ENCODE measurements around the gene CCDC137.

Gene CCDC137

GRCh38 chr17:81683584-81684441 is 17.3 kb downstream of the CCDC137 start, which contains the start of the genes ARL16 and HGS:
Gene ARL16 (minus strand): TSS chr17:81683797. CDS start chr17:81683753, 44 bp downstream.
Gene HGS (plus strand): TSS chr17:81684011. CDS start chr17:81684067, 56 bp downstream.
- H3K4me3 ChIP-seq (ENCODE audit: low read depth, low read length), result peak within 1 kb of the TSS; percentile 93
- H3K27me3 ChIP-seq (ENCODE audit: insufficient read depth, low read length), result no peaks in the 10 kb centered on the region
- H2AFZ ChIP-seq (ENCODE audit: low read length, unreplicated experiment), result peak within 1 kb of the TSS; percentile 53
- peaks cover 14% of the 10 kb centered on the region for H3K4me1 ChIP-seq (ENCODE audit: control insufficient read depth, insufficient read depth, low read length, unreplicated experiment)
- peaks cover 21% of the 10 kb centered on the region; the same call in 1 of the 2 replicates for H3K36me3 ChIP-seq (ENCODE audit: insufficient read depth, low read length)
- peaks cover 63% of the 10 kb centered on the region for H3K79me2 ChIP-seq (ENCODE audit: control insufficient read depth, insufficient read depth, low read length, unreplicated experiment)
- peak within 1 kb of the TSS; percentile 97 for H3K27ac ChIP-seq (ENCODE audit: low read depth, low read length)

DNA sequence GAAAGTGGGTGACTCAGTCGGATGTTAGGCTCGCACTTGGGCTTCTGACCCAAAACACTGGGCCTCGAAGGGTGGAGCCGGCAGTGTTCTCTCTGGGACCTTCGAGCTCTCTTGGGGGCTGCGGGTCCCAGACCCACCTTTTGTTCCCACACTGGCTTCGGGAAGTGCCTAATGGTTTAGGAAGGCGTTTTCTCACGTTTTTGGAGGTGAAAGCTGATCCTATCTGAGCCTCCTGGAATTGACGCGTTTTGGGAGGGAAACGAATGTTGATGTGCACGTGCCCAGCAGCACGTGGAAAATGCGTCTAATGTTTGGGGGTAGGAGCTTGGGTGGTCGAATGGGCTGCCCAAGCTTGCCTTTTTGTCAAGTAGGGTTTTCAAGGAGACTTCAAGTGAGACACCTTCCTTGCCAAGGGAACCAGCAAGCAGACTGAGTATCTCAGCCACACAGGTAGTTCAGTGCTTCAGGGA is 17.9 kb downstream of the CCDC137 start:
- peaks cover 21% of the 10 kb centered on the region; the same call in 1 of the 2 replicates for H3K36me3 ChIP-seq (ENCODE audit: insufficient read depth, low read length)
- no peak overlapping the region for H2AFZ ChIP-seq (ENCODE audit: low read length, unreplicated experiment)
- peaks cover 69% of the 10 kb centered on the region for H3K79me2 ChIP-seq (ENCODE audit: control insufficient read depth, insufficient read depth, low read length, unreplicated experiment)
- peak overlapping the region; percentile 93 for H3K4me3 ChIP-seq (ENCODE audit: low read depth, low read length)
- peaks cover 14% of the 10 kb centered on the region for H3K4me1 ChIP-seq (ENCODE audit: control insufficient read depth, insufficient read depth, low read length, unreplicated experiment)
- H3K27me3 ChIP-seq (ENCODE audit: insufficient read depth, low read length), result no peaks in the 10 kb centered on the region
- peak overlapping the region; percentile 97 for H3K27ac ChIP-seq (ENCODE audit: low read depth, low read length)

GRCh38 chr17:81685108-81685507 is 18.6 kb downstream of the CCDC137 start:
- Histone ChIP-seq H3K4me3 (ENCODE audit: low read depth, low read length) (peak overlapping the region; percentile 93), H3K79me2 (ENCODE audit: control insufficient read depth, insufficient read depth, low read length, unreplicated experiment) (peaks cover 72% of the 10 kb centered on the region), H3K4me1 (ENCODE audit: control insufficient read depth, insufficient read depth, low read length, unreplicated experiment) (peaks cover 14% of the 10 kb centered on the region), H3K27ac (ENCODE audit: low read depth, low read length) (peak overlapping the region; percentile 97), H3K27me3 (ENCODE audit: insufficient read depth, low read length) (no peaks in the 10 kb centered on the region), H2AFZ (ENCODE audit: low read length, unreplicated experiment) (no peak overlapping the region), H3K36me3 (ENCODE audit: insufficient read depth, low read length) (peaks cover 21% of the 10 kb centered on the region; the same call in 1 of the 2 replicates)

DNA sequence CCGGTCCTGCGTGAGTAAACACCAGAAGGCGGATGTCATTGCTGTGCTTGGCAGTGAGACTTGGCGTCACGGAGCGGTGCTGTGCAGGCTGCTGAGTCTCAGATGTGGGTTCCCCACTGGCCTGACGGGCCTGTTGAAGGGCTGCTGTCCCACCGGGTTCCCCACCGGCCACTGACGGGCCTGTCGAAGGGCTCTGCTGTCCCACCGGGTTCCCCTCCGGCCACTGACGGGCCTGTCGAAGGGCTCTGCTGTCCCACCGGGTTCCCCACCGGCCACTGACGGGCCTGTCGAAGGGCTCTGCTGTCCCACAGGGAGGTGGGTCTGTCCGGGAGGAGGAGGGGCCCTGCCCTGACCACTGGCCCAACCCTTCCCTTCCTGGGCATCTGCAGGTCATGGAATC is 20.1 kb downstream of the CCDC137 start:
- Histone ChIP-seq H3K36me3 (ENCODE audit: insufficient read depth, low read length) (peaks cover 29% of the 10 kb centered on the region; the same call in 1 of the 2 replicates), H3K27ac (ENCODE audit: low read depth, low read length) (no peak overlapping the region), H2AFZ (ENCODE audit: low read length, unreplicated experiment) (no peak overlapping the region), H3K79me2 (ENCODE audit: control insufficient read depth, insufficient read depth, low read length, unreplicated experiment) (peaks cover 79% of the 10 kb centered on the region), H3K4me3 (ENCODE audit: low read depth, low read length) (no peak overlapping the region), H3K27me3 (ENCODE audit: insufficient read depth, low read length) (no peaks in the 10 kb centered on the region), H3K4me1 (ENCODE audit: control insufficient read depth, insufficient read depth, low read length, unreplicated experiment) (peaks cover 14% of the 10 kb centered on the region)

DNA sequence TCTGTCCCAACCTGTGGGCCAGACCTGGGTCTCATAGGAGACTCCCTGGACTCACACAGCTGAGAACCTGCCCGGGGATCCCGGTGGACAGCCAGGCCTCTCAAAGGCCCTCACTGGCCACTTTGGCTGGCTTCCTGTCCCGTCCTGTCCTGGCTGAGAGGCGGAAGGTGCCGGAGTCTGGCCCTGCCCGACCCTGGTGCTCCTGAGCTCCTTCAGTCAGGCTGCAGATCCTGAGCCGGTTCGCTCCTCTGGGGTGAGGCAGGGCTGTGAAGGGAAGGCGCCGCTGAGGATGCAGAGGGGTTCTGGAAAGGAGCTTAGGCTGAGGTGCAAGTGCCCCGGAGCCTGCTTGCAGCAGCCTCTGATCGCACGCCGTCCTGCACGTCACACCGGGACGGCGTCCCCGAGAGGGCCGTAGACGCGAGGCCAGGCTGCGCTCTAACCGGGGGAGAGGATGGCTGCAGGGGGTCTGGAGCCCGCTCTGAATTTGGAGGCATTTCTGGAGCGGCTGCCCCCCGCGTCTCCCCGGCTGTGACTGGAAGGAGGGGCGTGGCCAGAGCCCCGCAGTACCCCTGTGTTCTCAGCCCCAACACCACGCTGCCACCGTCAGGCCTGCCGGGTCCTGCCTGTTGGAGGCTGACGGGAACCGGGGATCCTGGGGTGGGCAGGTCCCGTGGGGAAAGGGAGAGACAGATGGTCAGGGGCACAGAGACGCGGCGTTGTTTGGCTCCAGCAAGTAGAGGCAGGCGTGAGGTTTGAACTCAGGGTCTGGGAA is 21.4 kb downstream of the CCDC137 start:
- no peak overlapping the region for H3K4me3 ChIP-seq (ENCODE audit: low read depth, low read length)
- peaks cover 9% of the 10 kb centered on the region for H3K4me1 ChIP-seq (ENCODE audit: control insufficient read depth, insufficient read depth, low read length, unreplicated experiment)
- H2AFZ ChIP-seq (ENCODE audit: low read length, unreplicated experiment), result no peak overlapping the region
- H3K79me2 ChIP-seq (ENCODE audit: control insufficient read depth, insufficient read depth, low read length, unreplicated experiment), result peaks cover 74% of the 10 kb centered on the region
- H3K36me3 ChIP-seq (ENCODE audit: insufficient read depth, low read length), result peaks cover 36% of the 10 kb centered on the region; the same call in 1 of the 2 replicates
- no peak overlapping the region for H3K27ac ChIP-seq (ENCODE audit: low read depth, low read length)
- no peaks in the 10 kb centered on the region for H3K27me3 ChIP-seq (ENCODE audit: insufficient read depth, low read length)

DNA sequence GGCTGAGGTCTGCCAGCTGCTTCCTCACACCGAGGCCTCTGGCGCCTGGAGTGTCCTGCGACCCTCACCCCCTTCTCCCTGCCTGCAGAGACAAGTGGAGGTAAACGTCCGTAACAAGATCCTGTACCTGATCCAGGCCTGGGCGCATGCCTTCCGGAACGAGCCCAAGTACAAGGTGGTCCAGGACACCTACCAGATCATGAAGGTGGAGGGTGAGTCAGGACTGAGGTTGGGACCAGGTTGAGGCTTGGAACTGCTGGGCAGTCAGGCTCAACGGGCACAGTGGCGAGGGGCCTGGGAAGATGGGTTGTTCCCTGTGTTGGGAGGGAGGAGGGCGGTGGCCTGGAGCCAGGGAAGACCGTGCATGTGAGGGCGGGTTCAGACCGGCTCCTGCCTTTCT is 22.1 kb downstream of the CCDC137 start:
- no peak overlapping the region for H3K27ac ChIP-seq (ENCODE audit: low read depth, low read length)
- no peaks in the 10 kb centered on the region for H3K27me3 ChIP-seq (ENCODE audit: insufficient read depth, low read length)
- H2AFZ ChIP-seq (ENCODE audit: low read length, unreplicated experiment), result no peak overlapping the region
- no peak overlapping the region for H3K4me3 ChIP-seq (ENCODE audit: low read depth, low read length)
- H3K4me1 ChIP-seq (ENCODE audit: control insufficient read depth, insufficient read depth, low read length, unreplicated experiment), result peaks cover 9% of the 10 kb centered on the region
- H3K79me2 ChIP-seq (ENCODE audit: control insufficient read depth, insufficient read depth, low read length, unreplicated experiment), result peaks cover 69% of the 10 kb centered on the region
- peaks cover 36% of the 10 kb centered on the region; the same call in 1 of the 2 replicates for H3K36me3 ChIP-seq (ENCODE audit: insufficient read depth, low read length)

DNA sequence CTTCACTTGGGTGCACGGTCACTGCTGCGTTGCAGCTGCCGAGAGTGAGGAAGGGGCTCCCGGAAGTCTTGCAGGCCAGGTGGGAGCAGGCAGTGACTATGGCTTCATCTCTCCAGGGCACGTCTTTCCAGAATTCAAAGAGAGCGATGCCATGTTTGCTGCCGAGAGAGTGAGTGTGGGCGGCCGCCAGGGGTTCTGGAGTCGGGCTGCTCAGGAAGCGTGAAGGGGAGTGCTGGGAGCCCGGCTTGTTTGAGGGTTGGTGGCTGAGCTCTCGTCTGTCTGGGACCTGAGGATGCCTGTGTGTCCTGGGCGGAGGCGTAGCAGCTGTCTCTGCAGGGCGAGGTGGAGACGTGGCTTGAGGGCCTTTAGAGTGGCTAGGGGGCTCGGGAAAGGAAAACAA is 23.5 kb downstream of the CCDC137 start:
- Histone ChIP-seq H3K36me3 (ENCODE audit: insufficient read depth, low read length) (peaks cover 36% of the 10 kb centered on the region; the same call in 1 of the 2 replicates), H2AFZ (ENCODE audit: low read length, unreplicated experiment) (no peak overlapping the region), H3K4me1 (ENCODE audit: control insufficient read depth, insufficient read depth, low read length, unreplicated experiment) (peaks cover 9% of the 10 kb centered on the region), H3K4me3 (ENCODE audit: low read depth, low read length) (no peak overlapping the region), H3K27me3 (ENCODE audit: insufficient read depth, low read length) (no peaks in the 10 kb centered on the region), H3K27ac (ENCODE audit: low read depth, low read length) (no peak overlapping the region), H3K79me2 (ENCODE audit: control insufficient read depth, insufficient read depth, low read length, unreplicated experiment) (peaks cover 64% of the 10 kb centered on the region)

- H3K36me3 ChIP-seq (ENCODE audit: insufficient read depth, low read length), result peaks cover 41% of the 10 kb centered on the region; the same call in 1 of the 2 replicates
- H3K79me2 ChIP-seq (ENCODE audit: control insufficient read depth, insufficient read depth, low read length, unreplicated experiment), result peaks cover 62% of the 10 kb centered on the region
- no peaks in the 10 kb centered on the region for H3K27me3 ChIP-seq (ENCODE audit: insufficient read depth, low read length)
- peaks cover 5% of the 10 kb centered on the region for H3K4me1 ChIP-seq (ENCODE audit: control insufficient read depth, insufficient read depth, low read length, unreplicated experiment)
- H3K27ac ChIP-seq (ENCODE audit: low read depth, low read length), result no peak overlapping the region
- H3K4me3 ChIP-seq (ENCODE audit: low read depth, low read length), result no peak overlapping the region
- no peak overlapping the region for H2AFZ ChIP-seq (ENCODE audit: low read length, unreplicated experiment)
Observed at GRCh38 chr17:81690549-81690948, 24.0 kb downstream of the CCDC137 start.

DNA sequence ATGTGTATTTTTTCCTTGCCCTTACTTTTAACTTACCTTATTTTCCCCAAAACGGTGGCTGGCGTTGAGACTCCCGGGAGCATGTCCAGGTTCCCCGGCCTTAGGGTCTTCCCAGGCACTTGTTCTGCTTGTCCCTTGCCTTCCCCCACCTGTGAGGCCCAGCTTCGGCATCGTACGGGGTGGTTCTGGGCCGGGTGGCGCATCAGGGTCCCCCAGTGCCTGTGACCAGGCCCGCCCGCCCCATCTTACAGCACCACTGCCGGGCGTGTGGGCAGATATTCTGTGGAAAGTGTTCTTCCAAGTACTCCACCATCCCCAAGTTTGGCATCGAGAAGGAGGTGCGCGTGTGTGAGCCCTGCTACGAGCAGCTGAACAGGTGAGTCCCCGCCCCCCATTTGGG is 24.7 kb downstream of the CCDC137 start:
- Histone ChIP-seq H3K27me3 (ENCODE audit: insufficient read depth, low read length) (no peaks in the 10 kb centered on the region), H3K36me3 (ENCODE audit: insufficient read depth, low read length) (peaks cover 40% of the 10 kb centered on the region; the same call in 1 of the 2 replicates), H3K4me3 (ENCODE audit: low read depth, low read length) (no peak overlapping the region), H3K79me2 (ENCODE audit: control insufficient read depth, insufficient read depth, low read length, unreplicated experiment) (peaks cover 55% of the 10 kb centered on the region), H3K4me1 (ENCODE audit: control insufficient read depth, insufficient read depth, low read length, unreplicated experiment) (no peaks in the 10 kb centered on the region), H2AFZ (ENCODE audit: low read length, unreplicated experiment) (no peak overlapping the region), H3K27ac (ENCODE audit: low read depth, low read length) (no peak overlapping the region)

GRCh38 chr17:81691608-81692007 is 25.1 kb downstream of the CCDC137 start:
- H3K27ac ChIP-seq (ENCODE audit: low read depth, low read length), result no peak overlapping the region
- H3K27me3 ChIP-seq (ENCODE audit: insufficient read depth, low read length), result no peaks in the 10 kb centered on the region
- no peak overlapping the region for H3K4me3 ChIP-seq (ENCODE audit: low read depth, low read length)
- peaks cover 54% of the 10 kb centered on the region for H3K79me2 ChIP-seq (ENCODE audit: control insufficient read depth, insufficient read depth, low read length, unreplicated experiment)
- no peaks in the 10 kb centered on the region for H3K4me1 ChIP-seq (ENCODE audit: control insufficient read depth, insufficient read depth, low read length, unreplicated experiment)
- peaks cover 38% of the 10 kb centered on the region; the same call in 1 of the 2 replicates for H3K36me3 ChIP-seq (ENCODE audit: insufficient read depth, low read length)
- H2AFZ ChIP-seq (ENCODE audit: low read length, unreplicated experiment), result no peak overlapping the region
